Large intestine (tissue), 3 donors: ENCODE results near the gene SWI5. TPM values are rescaled to one million over a fixed set of nuclear protein-coding genes. Genes with fewer than 3 reads are reported as not detected.

Source experiments
- DNase-seq, 2 donors: peaks; one replicate each; pipeline versions ENCODE4 v3.0.0 to v3.0.0-alpha.2; 2013
- H3K27ac ChIP-seq: one replicate; pipeline ENCODE4 v1.5.1; 2013; ENCODE audit warnings: low read length
- H3K27me3 ChIP-seq: 2 replicates; pipeline ENCODE4 v1.6.1; 2013; ENCODE audit warnings: low read length; ENCODE audit not compliant: control insufficient read depth, insufficient read depth
- H3K36me3 ChIP-seq: 2 replicates; pipeline ENCODE4 v1.6.1; 2013; ENCODE audit warnings: low read length; ENCODE audit not compliant: control insufficient read depth, insufficient read depth
- H3K4me1 ChIP-seq: one replicate; pipeline ENCODE4 v1.6.1; 2013; ENCODE audit warnings: low read length; ENCODE audit not compliant: control insufficient read depth, insufficient read depth
- H3K4me3 ChIP-seq: one replicate; pipeline ENCODE4 v1.5.1; 2013; ENCODE audit warnings: low read length
- H3K9me3 ChIP-seq: one replicate; pipeline ENCODE4 v1.6.1; 2013; ENCODE audit warnings: mild to moderate bottlenecking, low read depth, low read length, moderate library complexity; ENCODE audit not compliant: control insufficient read depth
- WGBS: methylation state at CpG from one replicate; pipeline ENCODE4 v1.1.5; 2013; ENCODE audit warnings: low lambda C conversion rate; ENCODE audit not compliant: insufficient coverage; 5-methylcytosine and 5-hydroxymethylcytosine counted together
- polyA plus RNA-seq: library from polyadenylated mRNA; unstranded; fragments of 120-200 nt; gene quantifications from one replicate; pipeline ENCODE4 v1.2.1, GENCODE V29; 2013

Gene SWI5
- polyA plus RNA-seq, 1 donor: 21.6 TPM

DNA sequence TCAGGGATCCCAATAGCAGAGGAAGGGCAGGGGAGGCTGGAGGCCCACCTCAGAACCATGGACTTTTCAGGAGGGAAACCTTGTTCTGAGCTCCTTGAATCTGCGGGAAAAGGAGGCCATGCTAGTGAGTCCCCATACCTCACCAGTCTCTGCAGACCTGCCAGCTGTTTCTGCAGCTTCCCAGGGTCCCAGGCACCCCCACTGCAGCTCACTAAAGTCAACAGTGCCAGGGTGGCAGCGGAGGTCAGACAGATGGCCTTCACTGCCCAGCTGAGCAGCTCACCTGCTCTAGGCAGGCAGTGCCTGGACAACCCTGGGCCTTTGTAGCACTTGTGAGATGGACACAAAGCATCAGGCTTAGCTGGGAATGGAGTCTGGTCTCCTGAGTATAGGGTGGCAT is 59.8 kb downstream of the SWI5 start:
- Histone ChIP-seq H3K9me3 (peaks cover 4% of the 10 kb centered on the region), H3K27me3 (no peaks in the 10 kb centered on the region), H3K4me3 (no peak overlapping the region), H3K4me1 (peaks cover 23% of the 10 kb centered on the region), H3K27ac (no peak overlapping the region), H3K36me3 (peaks cover 21% of the 10 kb centered on the region)
- DNase-seq: no peak
- WGBS: no CpG with 5 or more reads among the region's 2 CpGs

- Histone ChIP-seq H3K9me3 (peaks cover 4% of the 10 kb centered on the region), H3K4me1 (peaks cover 22% of the 10 kb centered on the region), H3K27ac (no peak overlapping the region), H3K36me3 (peaks cover 14% of the 10 kb centered on the region), H3K4me3 (no peak overlapping the region), H3K27me3 (no peaks in the 10 kb centered on the region)
- no CpG with 5 or more reads among the region's 7 CpGs for WGBS
- DNase-seq: no peak
Measured at GRCh38 chr9:128337936-128338335, 61.9 kb downstream of the SWI5 start.

Other genes with a start within 250 kb of the SWI5 start
- 7.9 TPM for gene NAIF1, start 209.0 kb upstream of the SWI5 start, polyA plus RNA-seq
- 19.4 TPM for gene SLC25A25, start 208.0 kb upstream of the SWI5 start, polyA plus RNA-seq
- gene PTGES2, start 148.5 kb upstream of the SWI5 start, polyA plus RNA-seq: 59.1 TPM
- gene LCN2, start 126.8 kb upstream of the SWI5 start, polyA plus RNA-seq: 0.93 TPM
- gene BBLN, start 116.0 kb upstream of the SWI5 start, polyA plus RNA-seq: 39.7 TPM
- 95.1 TPM for gene CIZ1, start 84.7 kb upstream of the SWI5 start, polyA plus RNA-seq
- 49.0 TPM for gene DNM1, start 72.9 kb upstream of the SWI5 start, polyA plus RNA-seq
- gene GOLGA2, start 269 bp upstream of the SWI5 start, polyA plus RNA-seq: 88.0 TPM
- 30.2 TPM for gene TRUB2, start 46.2 kb downstream of the SWI5 start, polyA plus RNA-seq
- gene COQ4, start 46.6 kb downstream of the SWI5 start, polyA plus RNA-seq: 88.1 TPM
- gene SLC27A4, start 64.3 kb downstream of the SWI5 start, polyA plus RNA-seq: 33.7 TPM
- 62.7 TPM for gene URM1, start 95.1 kb downstream of the SWI5 start, polyA plus RNA-seq
- gene CERCAM, start 144.6 kb downstream of the SWI5 start, polyA plus RNA-seq: 19.9 TPM
- gene ODF2, start 179.7 kb downstream of the SWI5 start, polyA plus RNA-seq: 27.1 TPM
- gene GLE1, start 228.4 kb downstream of the SWI5 start, polyA plus RNA-seq: 26.9 TPM